ENCODE measurements around the gene CILP2.

Gene CILP2

DNA sequence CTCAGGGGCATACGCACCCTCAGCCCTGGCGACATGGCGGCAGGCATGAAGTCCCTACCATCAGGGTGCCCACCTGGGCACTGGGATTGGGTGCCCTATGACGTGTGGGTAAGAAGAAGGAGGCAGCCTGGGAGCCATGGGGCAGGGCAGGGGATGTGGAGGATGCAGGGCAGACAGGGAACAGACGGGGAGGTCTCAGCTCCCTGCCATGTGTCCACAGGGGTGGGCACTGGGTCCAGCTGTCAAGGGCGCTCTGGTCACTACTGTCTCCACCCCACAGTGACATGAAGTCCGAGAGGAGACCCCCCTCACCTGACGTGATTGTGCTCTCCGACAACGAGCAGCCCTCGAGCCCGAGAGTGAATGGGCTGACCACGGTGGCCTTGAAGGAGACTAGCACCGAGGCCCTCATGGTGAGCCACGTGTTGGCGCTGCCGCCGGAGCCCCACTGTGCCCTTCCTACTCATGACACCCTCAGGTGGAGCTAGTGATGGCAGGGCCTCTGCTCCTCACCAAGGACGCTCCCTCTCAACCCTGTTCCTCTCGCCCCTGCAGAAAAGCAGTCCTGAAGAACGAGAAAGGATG is 45.9 kb upstream of the CILP2 start:
- no peak overlapping the region for H3K4me3 ChIP-seq (ENCODE audit: low read depth, low read length)
- TF ChIP-seq, protein P1, sequence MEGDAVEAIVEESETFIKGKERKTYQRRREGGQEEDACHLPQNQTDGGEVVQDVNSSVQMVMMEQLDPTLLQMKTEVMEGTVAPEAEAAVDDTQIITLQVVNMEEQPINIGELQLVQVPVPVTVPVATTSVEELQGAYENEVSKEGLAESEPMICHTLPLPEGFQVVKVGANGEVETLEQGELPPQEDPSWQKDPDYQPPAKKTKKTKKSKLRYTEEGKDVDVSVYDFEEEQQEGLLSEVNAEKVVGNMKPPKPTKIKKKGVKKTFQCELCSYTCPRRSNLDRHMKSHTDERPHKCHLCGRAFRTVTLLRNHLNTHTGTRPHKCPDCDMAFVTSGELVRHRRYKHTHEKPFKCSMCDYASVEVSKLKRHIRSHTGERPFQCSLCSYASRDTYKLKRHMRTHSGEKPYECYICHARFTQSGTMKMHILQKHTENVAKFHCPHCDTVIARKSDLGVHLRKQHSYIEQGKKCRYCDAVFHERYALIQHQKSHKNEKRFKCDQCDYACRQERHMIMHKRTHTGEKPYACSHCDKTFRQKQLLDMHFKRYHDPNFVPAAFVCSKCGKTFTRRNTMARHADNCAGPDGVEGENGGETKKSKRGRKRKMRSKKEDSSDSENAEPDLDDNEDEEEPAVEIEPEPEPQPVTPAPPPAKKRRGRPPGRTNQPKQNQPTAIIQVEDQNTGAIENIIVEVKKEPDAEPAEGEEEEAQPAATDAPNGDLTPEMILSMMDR (IDR thresholded peaks at IDR 0.05; ENCODE audit: control insufficient read depth, extremely low read depth, insufficient read depth), result no peak
- DNase-seq (ENCODE audit: low read depth), result no peak

DNA sequence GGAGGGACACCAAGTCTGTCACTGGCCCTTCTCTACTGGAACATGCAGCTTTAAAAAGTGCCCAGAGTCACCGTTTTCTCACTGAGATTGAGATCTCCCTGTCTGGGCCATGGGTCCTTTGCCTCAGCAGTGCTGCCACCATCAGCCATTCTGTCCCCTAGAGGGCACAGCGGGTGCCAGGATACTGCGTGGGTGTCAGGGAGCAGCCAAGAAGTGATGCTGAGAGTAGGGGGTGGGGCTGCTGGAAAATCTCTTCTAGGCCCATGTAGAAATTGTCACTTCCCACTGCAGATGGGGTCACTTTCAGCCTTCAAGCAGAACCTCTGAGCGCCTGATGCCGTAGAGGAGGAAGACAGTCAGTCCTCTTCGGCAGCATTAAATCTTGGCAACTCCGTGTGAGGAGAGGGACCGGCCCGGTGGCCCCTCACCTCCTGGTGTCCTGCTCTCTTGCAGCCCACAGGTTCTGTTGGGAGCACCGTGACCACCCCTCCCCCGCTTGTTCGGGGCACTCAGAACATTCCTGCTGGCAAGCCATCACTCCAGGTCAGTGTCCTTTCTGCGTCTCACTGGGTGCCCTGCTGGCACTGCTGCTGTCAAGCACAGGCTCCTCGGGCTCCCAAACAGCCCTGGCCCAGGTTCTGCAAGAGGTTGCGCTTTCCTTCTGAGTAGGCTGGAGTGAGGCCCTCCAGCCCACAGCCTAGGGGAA is 44.1 kb upstream of the CILP2 start:
- TF ChIP-seq, protein P1 (IDR thresholded peaks at IDR 0.05; ENCODE audit: control insufficient read depth, extremely low read depth, insufficient read depth), result peak; percentile 23
- H3K4me3 ChIP-seq (ENCODE audit: low read depth, low read length), result no peak overlapping the region
- no peak for DNase-seq (ENCODE audit: low read depth)

DNA sequence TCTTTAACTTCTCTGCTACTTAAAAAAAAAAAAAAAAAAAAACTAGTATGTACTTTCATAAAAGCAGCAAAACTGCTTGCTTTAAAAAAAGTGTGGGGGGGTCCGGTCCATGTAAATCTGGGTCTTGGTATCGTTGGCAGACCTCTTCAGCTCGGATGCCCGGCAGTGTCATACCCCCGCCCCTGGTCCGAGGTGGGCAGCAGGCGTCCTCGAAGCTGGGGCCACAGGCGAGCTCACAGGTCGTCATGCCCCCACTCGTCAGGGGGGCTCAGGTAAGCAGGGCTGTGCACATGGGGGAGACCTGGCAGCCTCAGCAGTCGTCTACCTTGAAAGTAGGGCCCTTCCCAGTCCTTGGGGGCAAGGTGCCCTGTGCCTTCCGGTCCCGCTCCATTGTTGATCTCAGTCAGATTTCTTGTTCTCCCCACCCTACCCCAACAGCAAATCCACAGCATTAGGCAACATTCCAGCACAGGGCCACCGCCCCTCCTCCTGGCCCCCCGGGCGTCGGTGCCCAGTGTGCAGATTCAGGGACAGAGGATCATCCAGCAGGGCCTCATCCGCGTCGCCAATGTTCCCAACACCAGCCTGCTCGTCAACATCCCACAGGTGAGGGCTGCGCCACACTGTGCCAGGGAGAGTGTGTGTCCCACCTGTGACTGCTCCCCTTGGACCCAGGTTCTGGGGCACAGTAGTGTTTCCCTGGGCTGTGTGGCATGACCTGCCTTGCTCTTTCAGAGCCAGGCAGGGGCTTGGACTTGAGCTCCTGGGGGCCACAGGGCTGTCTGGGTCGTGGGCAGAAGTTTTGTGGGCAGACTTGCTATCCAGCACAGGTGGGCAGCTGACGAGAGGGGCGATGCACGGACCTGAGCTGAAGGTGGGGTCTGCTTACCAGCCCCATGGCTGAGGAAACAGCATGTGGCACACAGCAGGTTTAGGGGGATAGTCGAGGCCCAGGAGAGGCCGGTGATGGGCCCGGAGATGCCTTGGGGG is 42.2 kb upstream of the CILP2 start:
- DNase-seq (ENCODE audit: low read depth), result no peak
- TF ChIP-seq, protein P1 (IDR thresholded peaks at IDR 0.05; ENCODE audit: control insufficient read depth, extremely low read depth, insufficient read depth), result no peak
- no peak overlapping the region for H3K4me3 ChIP-seq (ENCODE audit: low read depth, low read length)

DNA sequence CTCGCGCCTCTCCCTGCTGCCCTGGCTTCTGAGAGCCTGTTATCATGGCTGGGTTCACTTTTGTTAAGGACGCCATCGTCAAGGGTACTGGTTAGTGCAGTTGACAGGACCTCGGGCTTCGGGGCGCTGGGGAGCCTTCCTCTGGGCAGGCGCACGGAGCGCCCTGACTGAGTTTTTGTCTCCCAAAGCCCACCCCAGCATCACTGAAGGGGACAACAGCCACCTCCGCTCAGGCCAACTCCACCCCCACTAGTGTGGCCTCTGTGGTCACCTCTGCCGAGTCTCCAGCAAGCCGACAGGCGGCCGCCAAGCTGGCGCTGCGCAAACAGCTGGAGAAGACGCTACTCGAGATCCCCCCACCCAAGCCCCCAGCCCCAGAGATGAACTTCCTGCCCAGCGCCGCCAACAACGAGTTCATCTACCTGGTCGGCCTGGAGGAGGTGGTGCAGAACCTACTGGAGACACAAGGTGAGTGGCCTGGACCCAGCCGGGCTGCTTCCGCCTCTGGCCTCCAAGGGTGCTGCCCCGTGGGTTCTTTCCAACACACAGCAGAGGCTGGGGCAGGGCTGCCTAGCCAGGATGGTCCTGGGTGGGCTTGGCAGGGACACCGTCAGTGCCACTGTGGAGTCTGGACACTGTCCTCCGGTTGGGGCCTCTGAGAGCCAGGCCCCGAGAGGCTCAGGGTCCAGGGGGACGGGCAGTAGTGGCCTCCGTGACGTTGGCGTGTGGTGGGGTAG is 39.6 kb upstream of the CILP2 start:
- DNase-seq (ENCODE audit: low read depth), result no peak
- TF ChIP-seq, protein P1 (IDR thresholded peaks at IDR 0.05; ENCODE audit: control insufficient read depth, extremely low read depth, insufficient read depth), result no peak
- no peak overlapping the region for H3K4me3 ChIP-seq (ENCODE audit: low read depth, low read length)

DNA sequence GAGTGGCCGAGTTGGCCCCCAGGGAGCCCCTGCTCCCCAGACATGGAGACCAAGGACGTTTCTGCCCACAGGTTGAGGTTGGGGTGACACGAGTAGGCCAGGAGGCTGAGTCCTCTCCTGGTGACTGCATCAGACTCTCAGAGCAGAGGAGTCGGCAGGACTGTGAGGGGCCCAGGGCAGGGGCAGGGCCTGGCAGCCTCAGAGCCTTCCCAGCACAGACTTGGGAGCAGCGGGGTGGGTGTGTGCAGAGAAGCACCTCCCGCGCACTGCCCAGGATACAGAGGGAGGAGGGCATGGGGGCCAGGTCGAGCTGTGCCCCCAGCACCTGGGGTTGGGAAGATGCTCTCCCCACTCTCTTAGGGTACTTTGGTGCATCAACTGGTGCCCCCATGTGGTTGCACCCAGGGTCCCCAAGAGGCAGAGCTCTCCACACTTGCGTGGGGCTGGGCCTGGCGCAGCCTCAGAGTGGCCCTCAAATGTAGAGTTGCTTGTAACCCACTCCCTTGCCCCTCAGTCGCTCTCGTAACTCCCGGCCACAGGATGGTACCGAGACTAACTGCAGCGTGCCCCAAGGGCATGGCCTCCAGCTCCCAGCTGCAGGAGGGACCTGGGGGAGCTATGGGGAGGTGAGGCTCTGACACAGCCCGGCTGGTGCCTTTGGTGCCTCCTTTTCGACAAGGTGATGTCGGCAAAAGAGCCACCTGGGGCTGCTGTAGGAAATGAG is 38.6 kb upstream of the CILP2 start:
- TF ChIP-seq, protein P1 (IDR thresholded peaks at IDR 0.05; ENCODE audit: control insufficient read depth, extremely low read depth, insufficient read depth), result no peak
- no peak overlapping the region for H3K4me3 ChIP-seq (ENCODE audit: low read depth, low read length)
- DNase-seq (ENCODE audit: low read depth), result no peak
